A549 (cell line): ENCODE measurements around the gene TFDP1.

Experiments used
- CEBPB ChIP-seq, 2 experiments: fragments of >200 bp in 1 of 2; sonication (Bioruptor Twin) in 1 of 2; formaldehyde crosslinking in 1 of 2; IDR thresholded peaks; 2 replicates each; pipeline ENCODE4 v1.6.1; 2012 to 2016
- E2F6 ChIP-seq: IDR thresholded peaks from 2 replicates; pipeline ENCODE4 v1.6.1; 2012; ENCODE audit warnings: low read depth, borderline replicate concordance
- EHMT2 ChIP-seq: fragments of 200-600 bp; sonication (generic); IDR thresholded peaks from 2 replicates; pipeline ENCODE4 v1.6.1; 2016; ENCODE audit warnings: antibody characterized with exemption, low read depth, mild to moderate bottlenecking, moderate library complexity
- ELK1 ChIP-seq: fragments of 150-350 bp; IDR thresholded peaks from 2 replicates; pipeline ENCODE4 v1.6.1; 2014; ENCODE audit warnings: low read depth, mild to moderate bottlenecking, low read length
- MAFK ChIP-seq: fragments of 450-650 bp; IDR thresholded peaks from 2 replicates; pipeline ENCODE4 v1.6.1; 2014; ENCODE audit not compliant: partially characterized antibody
- MAX ChIP-seq: IDR thresholded peaks from 2 replicates; pipeline ENCODE4 v1.6.1; 2012
- POLR2A ChIP-seq: IDR thresholded peaks from 2 replicates; pipeline ENCODE4 v1.6.1; 2012; ENCODE audit warnings: mild to moderate bottlenecking, low read length
- RAD21 ChIP-seq, 2 experiments: fragments of >200 bp in 1 of 2; sonication (Bioruptor Twin) in 1 of 2; formaldehyde crosslinking in 1 of 2; IDR thresholded peaks in 1 of 2; conservative IDR thresholded peaks in 1 of 2; 2 replicates in 1 of 2; 3 replicates in 1 of 2; pipeline ENCODE4 v1.6.1; 2012 to 2018; ENCODE audit warnings: inconsistent platforms in 1 of 2
- REST ChIP-seq: fragments of 200-600 bp; sonication (generic); IDR thresholded peaks from 2 replicates; pipeline ENCODE4 v1.6.1; 2016; ENCODE audit warnings: antibody characterized with exemption, mild to moderate bottlenecking, moderate library complexity
- SMC3 ChIP-seq: fragments of >200 bp; sonication (Bioruptor Twin); formaldehyde crosslinking; IDR thresholded peaks from 3 replicates; pipeline ENCODE4 v1.6.1; 2018; ENCODE audit warnings: inconsistent platforms
- TF ChIP-seq, protein P1 (sequence below): fragments of >200 bp; sonication (Bioruptor Twin); formaldehyde crosslinking; IDR thresholded peaks from 3 replicates; pipeline ENCODE4 v1.5.1; 2016

- TF ChIP-seq POLR2A (no peak), SMC3 (no peak), MAX (no peak), RAD21 (conservative IDR thresholded peaks at IDR 0.05 in 1 of 2, IDR thresholded peaks at IDR 0.05 in 1 of 2) (no peak), E2F6 (no peak), EHMT2 (no peak), REST (no peak), MAFK (no peak), CEBPB (IDR thresholded peaks at IDR 0.05) (no peak), ELK1 (no peak)
- TF ChIP-seq, protein P1, sequence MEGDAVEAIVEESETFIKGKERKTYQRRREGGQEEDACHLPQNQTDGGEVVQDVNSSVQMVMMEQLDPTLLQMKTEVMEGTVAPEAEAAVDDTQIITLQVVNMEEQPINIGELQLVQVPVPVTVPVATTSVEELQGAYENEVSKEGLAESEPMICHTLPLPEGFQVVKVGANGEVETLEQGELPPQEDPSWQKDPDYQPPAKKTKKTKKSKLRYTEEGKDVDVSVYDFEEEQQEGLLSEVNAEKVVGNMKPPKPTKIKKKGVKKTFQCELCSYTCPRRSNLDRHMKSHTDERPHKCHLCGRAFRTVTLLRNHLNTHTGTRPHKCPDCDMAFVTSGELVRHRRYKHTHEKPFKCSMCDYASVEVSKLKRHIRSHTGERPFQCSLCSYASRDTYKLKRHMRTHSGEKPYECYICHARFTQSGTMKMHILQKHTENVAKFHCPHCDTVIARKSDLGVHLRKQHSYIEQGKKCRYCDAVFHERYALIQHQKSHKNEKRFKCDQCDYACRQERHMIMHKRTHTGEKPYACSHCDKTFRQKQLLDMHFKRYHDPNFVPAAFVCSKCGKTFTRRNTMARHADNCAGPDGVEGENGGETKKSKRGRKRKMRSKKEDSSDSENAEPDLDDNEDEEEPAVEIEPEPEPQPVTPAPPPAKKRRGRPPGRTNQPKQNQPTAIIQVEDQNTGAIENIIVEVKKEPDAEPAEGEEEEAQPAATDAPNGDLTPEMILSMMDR: no peak
Observed at GRCh38 chr13:113624235-113624587, 39.7 kb downstream of the TFDP1 start.
